Mesendoderm (in vitro differentiated cells): ENCODE results near the gene CST7.
A peak's percentile ranks its signal among the peaks of the same experiment; 100 is the strongest.

Experiments used
- DNase-seq: peaks from one replicate; pipeline ENCODE4 v3.0.0; 2013
- H2AK5ac ChIP-seq: 2 replicates; pipeline ENCODE4 v1.6.1; 2013; ENCODE audit warnings: low read length, inconsistent platforms
- H2BK120ac ChIP-seq: 2 replicates; pipeline ENCODE4 v1.6.1; 2013; ENCODE audit warnings: low read depth, mild to moderate bottlenecking, low read length, moderate library complexity, mixed read lengths
- H2BK15ac ChIP-seq: replicated peaks from 2 replicates; pipeline ENCODE4 v1.6.1; 2013; ENCODE audit warnings: low read depth, mild to moderate bottlenecking, moderate library complexity
- H2BK5ac ChIP-seq: 2 replicates; pipeline ENCODE4 v1.6.1; 2013; ENCODE audit warnings: low read length, inconsistent platforms
- H3K18ac ChIP-seq: 2 replicates; pipeline ENCODE4 v1.6.1; 2013; ENCODE audit warnings: mild to moderate bottlenecking, low read length, mixed read lengths
- H3K23ac ChIP-seq: one replicate; pipeline ENCODE4 v1.6.1; 2013; ENCODE audit warnings: low read length
- H3K27ac ChIP-seq: 2 replicates; pipeline ENCODE4 v1.5.1; 2013; ENCODE audit warnings: low read depth, mild to moderate bottlenecking, inconsistent platforms, low read length, moderate library complexity
- H3K27me3 ChIP-seq: 2 replicates; pipeline ENCODE4 v1.6.1; 2013; ENCODE audit warnings: low read length, control low read depth, mild to moderate bottlenecking, inconsistent platforms; ENCODE audit not compliant: insufficient read depth, poor library complexity
- H3K36me3 ChIP-seq: 2 replicates; pipeline ENCODE4 v1.6.1; 2013; ENCODE audit warnings: low read length, inconsistent platforms; ENCODE audit not compliant: control insufficient read depth, insufficient read depth
- H3K4ac ChIP-seq: one replicate; pipeline ENCODE4 v1.6.1; 2013; ENCODE audit warnings: low read depth, mild to moderate bottlenecking, low read length, moderate library complexity
- H3K4me1 ChIP-seq: 2 replicates; pipeline ENCODE4 v1.6.1; 2013; ENCODE audit warnings: low read depth, low read length, inconsistent platforms; ENCODE audit not compliant: control insufficient read depth
- H3K4me2 ChIP-seq: 2 replicates; pipeline ENCODE4 v1.6.1; 2013; ENCODE audit warnings: low read length
- H3K4me3 ChIP-seq: 2 replicates; pipeline ENCODE4 v1.5.1; 2013; ENCODE audit warnings: mild to moderate bottlenecking, low read length
- H3K56ac ChIP-seq: one replicate; pipeline ENCODE4 v1.6.1; 2013; ENCODE audit warnings: low read length
- H3K79me1 ChIP-seq: 2 replicates; pipeline ENCODE4 v1.6.1; 2013; ENCODE audit warnings: low read length, inconsistent platforms
- H3K79me2 ChIP-seq: 2 replicates; pipeline ENCODE4 v1.6.1; 2013; ENCODE audit warnings: mild to moderate bottlenecking, low read length; ENCODE audit not compliant: control insufficient read depth, insufficient read depth
- H3K9ac ChIP-seq: 2 replicates; pipeline ENCODE4 v1.6.1; 2013; ENCODE audit warnings: low read length, inconsistent platforms
- H4K5ac ChIP-seq: one replicate; pipeline ENCODE4 v1.6.1; 2013; ENCODE audit warnings: low read length
- H4K8ac ChIP-seq: one replicate; pipeline ENCODE4 v1.6.1; 2013; ENCODE audit warnings: low read depth, mild to moderate bottlenecking, control low read depth, low read length, moderate library complexity
- WGBS: extraction: QIAGEN DNeasy Blood & Tissue Kit; methylation state at CpG from one replicate; pipeline ENCODE4 v1.1.7; 2013; ENCODE audit warnings: low lambda C conversion rate, missing lambda C conversion rate; ENCODE audit not compliant: insufficient coverage; ENCODE audit errors: extremely low coverage; 5-methylcytosine and 5-hydroxymethylcytosine counted together

Gene CST7

DNA sequence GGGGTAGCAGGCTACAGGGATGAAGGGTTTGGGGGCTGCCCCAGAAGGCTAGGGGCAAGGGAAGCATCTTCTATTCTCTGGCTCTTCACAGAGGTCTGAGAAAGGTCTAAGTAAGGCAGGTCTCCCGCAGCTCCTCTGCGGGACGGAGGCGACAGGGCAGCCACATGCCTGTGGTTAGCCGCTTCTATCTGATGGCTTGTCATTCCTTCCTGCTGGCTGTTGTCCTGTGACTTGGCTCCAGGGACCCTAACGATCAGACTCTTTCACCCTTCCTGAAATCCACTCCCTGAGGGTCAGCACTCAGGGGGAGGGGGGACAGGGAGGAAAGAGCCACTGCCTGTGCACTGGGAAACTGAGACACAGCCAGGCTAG is 673 bp downstream of the CST7 start:
- no CpG with 5 or more reads among the region's 6 CpGs for WGBS
- Histone ChIP-seq H4K8ac (no peak overlapping the region), H3K9ac (no peak overlapping the region), H3K79me1 (no peaks in the 10 kb centered on the region), H3K4me3 (no peak overlapping the region), H2AK5ac (no peak overlapping the region), H3K36me3 (no peaks in the 10 kb centered on the region), H3K79me2 (no peaks in the 10 kb centered on the region), H3K27ac (no peak overlapping the region), H3K56ac (no peak overlapping the region), H2BK120ac (no peak overlapping the region), H2BK15ac (no peak overlapping the region), H2BK5ac (no peak overlapping the region), H3K27me3 (no peaks in the 10 kb centered on the region), H3K18ac (no peak overlapping the region), H3K4me2 (no peak overlapping the region), H3K23ac (no peak overlapping the region), H3K4me1 (no peaks in the 10 kb centered on the region), H4K5ac (no peak overlapping the region), H3K4ac (no peak overlapping the region)
- DNase-seq = peak; percentile 10

DNA sequence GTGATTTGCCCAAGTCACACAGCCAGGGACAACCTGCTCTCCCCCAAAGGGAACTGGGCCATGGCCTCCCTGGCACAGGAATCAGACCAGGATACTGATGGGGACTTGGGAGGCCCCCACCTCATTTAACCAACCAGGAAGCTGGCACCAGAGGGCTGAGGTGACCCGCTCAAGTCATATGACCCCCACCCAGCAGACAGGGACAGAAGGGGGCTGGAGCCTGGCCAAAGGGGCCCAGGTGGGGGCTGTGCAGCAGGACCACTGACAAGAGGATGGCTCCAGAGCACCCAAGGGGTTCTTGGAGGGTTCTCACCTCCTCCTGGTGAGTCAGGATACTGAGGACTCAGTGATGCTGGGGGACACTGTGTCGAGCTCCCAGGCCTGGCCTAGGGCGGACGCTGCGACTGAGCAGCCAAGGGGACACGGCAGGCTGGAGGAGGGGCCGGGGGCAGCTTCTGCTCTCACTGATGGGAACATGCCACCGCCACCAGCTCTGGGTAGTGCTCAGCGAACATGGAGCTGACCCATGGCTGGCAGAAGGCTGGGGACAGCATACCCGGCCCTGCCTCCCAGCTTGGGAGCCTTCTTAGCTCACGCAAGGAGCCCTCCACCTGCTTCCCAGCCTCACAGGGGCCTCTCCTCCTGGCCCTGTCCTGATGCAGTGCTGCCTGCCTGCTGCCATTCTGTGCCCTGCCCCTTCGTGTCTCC is 1.2 kb downstream of the CST7 start:
- Histone ChIP-seq H3K79me1 (no peaks in the 10 kb centered on the region), H2BK15ac (no peak overlapping the region), H3K18ac (no peak overlapping the region), H2AK5ac (no peak overlapping the region), H3K9ac (no peak overlapping the region), H3K27me3 (no peaks in the 10 kb centered on the region), H3K4ac (no peak overlapping the region), H3K79me2 (no peaks in the 10 kb centered on the region), H2BK120ac (no peak overlapping the region), H3K4me2 (no peak overlapping the region), H2BK5ac (no peak overlapping the region), H3K27ac (no peak overlapping the region), H3K23ac (no peak overlapping the region), H3K56ac (no peak overlapping the region), H4K5ac (no peak overlapping the region), H3K4me1 (no peaks in the 10 kb centered on the region), H4K8ac (no peak overlapping the region), H3K4me3 (no peak overlapping the region), H3K36me3 (no peaks in the 10 kb centered on the region)
- no peak for DNase-seq
- WGBS = no CpG with 5 or more reads among the region's 12 CpGs

DNA sequence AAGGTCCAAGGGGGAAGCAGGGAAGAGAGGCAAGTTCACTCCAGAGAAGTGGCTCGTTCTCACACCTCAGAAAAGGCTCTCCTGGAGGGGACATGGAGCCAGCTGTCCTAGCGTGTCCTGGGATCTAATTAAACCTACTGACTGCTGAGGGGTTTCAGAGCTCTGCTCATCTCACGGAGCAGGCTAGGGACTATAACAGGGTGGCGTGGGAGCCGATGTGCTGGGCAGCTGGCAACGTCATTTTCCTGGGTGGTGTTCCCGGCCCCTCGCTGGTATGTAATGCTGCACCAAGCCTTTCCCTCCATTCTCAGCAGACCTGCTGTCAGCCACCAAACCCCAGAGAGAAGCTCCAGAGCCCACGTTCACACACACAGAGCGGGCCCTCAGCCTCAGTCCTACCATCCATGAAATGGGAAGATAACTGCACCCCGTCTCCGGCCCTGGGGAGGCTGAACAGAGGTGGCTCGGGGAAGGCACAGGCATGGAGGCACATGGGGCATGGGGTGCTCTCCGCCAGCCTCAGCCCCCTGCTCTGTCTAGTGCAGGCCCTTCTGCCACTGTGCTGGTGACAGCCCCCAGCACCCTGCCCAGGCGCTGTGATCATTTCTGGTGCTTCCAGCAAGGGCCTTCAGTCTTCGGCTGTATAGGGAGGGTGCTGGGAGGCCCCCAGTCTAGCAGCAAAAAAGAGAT is 1.9 kb downstream of the CST7 start:
- Histone ChIP-seq H3K56ac (no peak overlapping the region), H3K27me3 (no peaks in the 10 kb centered on the region), H3K4me2 (no peak overlapping the region), H4K5ac (no peak overlapping the region), H3K4me3 (no peak overlapping the region), H3K36me3 (no peaks in the 10 kb centered on the region), H2BK5ac (no peak overlapping the region), H2AK5ac (no peak overlapping the region), H4K8ac (no peak overlapping the region), H3K27ac (no peak overlapping the region), H3K18ac (no peak overlapping the region), H2BK15ac (no peak overlapping the region), H3K79me1 (no peaks in the 10 kb centered on the region), H3K79me2 (no peaks in the 10 kb centered on the region), H2BK120ac (no peak overlapping the region), H3K23ac (no peak overlapping the region), H3K4me1 (no peaks in the 10 kb centered on the region), H3K9ac (no peak overlapping the region), H3K4ac (no peak overlapping the region)
- DNase-seq = no peak
- no CpG with 5 or more reads among the region's 16 CpGs for WGBS

DNA sequence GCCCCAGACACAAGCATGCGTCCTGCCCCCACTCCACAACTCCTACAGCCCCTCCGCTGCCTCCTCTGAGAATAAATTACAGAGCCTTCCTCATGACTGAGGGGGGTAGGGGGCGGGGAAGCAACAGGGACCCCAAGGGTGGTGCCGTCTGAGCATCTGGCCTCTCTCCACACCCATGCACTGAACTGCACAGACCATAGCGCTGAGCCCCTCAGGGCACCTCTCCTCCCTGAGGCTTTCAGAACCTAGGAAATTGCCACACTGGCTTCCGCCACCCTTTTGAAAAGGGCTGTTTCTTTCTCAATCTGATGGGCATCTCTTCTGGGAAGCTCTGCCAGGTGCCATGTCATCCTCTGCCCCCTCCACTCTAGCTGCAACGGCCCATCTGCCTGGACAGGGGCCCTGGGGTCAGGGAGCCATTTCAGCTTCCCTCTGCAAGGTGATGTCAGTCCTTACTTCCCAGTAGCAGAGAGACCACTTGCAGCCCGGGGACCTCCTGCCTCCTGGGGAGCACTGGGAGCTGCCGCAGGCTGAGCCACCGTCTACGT is 2.5 kb downstream of the CST7 start:
- no peak overlapping the region for H3K56ac ChIP-seq
- WGBS = no CpG with 5 or more reads among the region's 11 CpGs
- DNase-seq = no peak
- no peak overlapping the region for H3K27ac ChIP-seq
- H2BK15ac ChIP-seq = no peak overlapping the region
- H3K4me2 ChIP-seq = no peak overlapping the region
- no peak overlapping the region for H2BK120ac ChIP-seq
- no peak overlapping the region for H3K4ac ChIP-seq
- H3K9ac ChIP-seq = no peak overlapping the region
- H3K79me1 ChIP-seq = no peaks in the 10 kb centered on the region
- no peaks in the 10 kb centered on the region for H3K27me3 ChIP-seq
- no peak overlapping the region for H3K23ac ChIP-seq
- no peak overlapping the region for H3K4me3 ChIP-seq
- H3K79me2 ChIP-seq = no peaks in the 10 kb centered on the region
- no peak overlapping the region for H2AK5ac ChIP-seq
- H3K36me3 ChIP-seq = no peaks in the 10 kb centered on the region
- H4K8ac ChIP-seq = no peak overlapping the region
- no peaks in the 10 kb centered on the region for H3K4me1 ChIP-seq
- H3K18ac ChIP-seq = no peak overlapping the region
- H4K5ac ChIP-seq = no peak overlapping the region
- H2BK5ac ChIP-seq = no peak overlapping the region

DNA sequence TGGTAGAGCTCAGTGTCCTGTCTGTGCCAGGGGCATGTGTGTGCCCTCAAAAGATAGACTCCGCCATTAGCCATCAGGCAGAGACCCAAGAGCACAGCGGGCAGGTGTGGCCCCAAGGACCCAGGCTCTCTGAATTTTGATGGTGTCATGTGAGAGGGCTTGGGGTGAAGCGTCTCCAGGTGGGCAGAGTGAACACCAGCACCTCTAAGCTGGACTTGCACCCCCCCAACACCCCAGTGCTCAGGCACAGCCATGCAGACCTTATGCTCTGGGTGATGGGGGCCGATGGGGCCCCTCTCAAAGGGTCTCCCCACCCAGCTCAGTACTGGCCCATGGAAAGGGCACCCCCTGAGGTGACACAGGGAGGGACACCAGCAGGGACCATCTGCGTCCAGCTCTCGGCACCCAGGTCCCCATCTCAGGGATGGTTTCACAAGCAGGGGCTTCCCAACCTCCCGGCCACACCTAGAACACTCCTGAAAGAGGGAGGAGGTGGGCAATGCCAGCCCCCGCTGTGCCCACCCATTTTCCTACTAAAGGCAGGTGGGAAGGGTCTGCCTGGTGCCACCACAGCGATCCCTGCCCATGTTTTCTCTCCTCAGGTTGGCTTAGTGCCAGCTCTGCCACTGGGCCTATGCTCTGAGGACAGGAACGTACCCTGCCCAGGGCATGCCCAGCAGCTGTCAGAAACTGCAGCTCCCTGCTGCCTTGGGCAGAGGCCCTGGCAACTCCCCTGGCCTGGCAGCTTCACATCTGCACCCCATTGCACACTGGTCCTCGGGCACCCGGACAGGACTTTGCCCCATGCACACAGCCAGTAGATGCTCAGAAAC is 3.5 kb downstream of the CST7 start:
- H3K56ac ChIP-seq = no peak overlapping the region
- no peak overlapping the region for H2BK5ac ChIP-seq
- H2BK120ac ChIP-seq = no peak overlapping the region
- no peaks in the 10 kb centered on the region for H3K79me1 ChIP-seq
- no peak overlapping the region for H3K18ac ChIP-seq
- H3K27me3 ChIP-seq = no peaks in the 10 kb centered on the region
- H3K79me2 ChIP-seq = no peaks in the 10 kb centered on the region
- no peak overlapping the region for H3K4me3 ChIP-seq
- no peak overlapping the region for H3K23ac ChIP-seq
- no peaks in the 10 kb centered on the region for H3K4me1 ChIP-seq
- no peak overlapping the region for H4K8ac ChIP-seq
- no peak overlapping the region for H3K27ac ChIP-seq
- WGBS = no CpG with 5 or more reads among the region's 12 CpGs
- no peak for DNase-seq
- no peak overlapping the region for H4K5ac ChIP-seq
- H3K4me2 ChIP-seq = no peak overlapping the region
- H3K4ac ChIP-seq = no peak overlapping the region
- H3K36me3 ChIP-seq = no peaks in the 10 kb centered on the region
- no peak overlapping the region for H2BK15ac ChIP-seq
- no peak overlapping the region for H2AK5ac ChIP-seq
- H3K9ac ChIP-seq = no peak overlapping the region
